K562 (cell line): ENCODE measurements around the gene SH3TC2. TPM values are rescaled to one million over a fixed set of nuclear protein-coding genes. Genes with fewer than 3 reads are reported as not detected.

Experiments used
- ATAC-seq: fragments of 200-7000 bp; cut with Tn5 transposase; 3 replicates; pipeline ENCODE4 v1.9.1; 2020; ENCODE audit warnings: moderate library complexity
- BruUV-seq: library from RNA; stranded (reverse); fragments of 400-500 nt; replicated peaks from 2 replicates; lab custom pipeline; 2021; lab: Mats Ljungman, UMichigan
- CTCF ChIA-PET: fragments of 300-600 bp; formaldehyde crosslinking; extraction: SDS; loops from one replicate; lab custom pipeline; 2021; ENCODE audit warnings: low intra/inter-chr PET ratio; lab: Yijun Ruan, JAX
- POLR2A ChIA-PET: fragments of 300-600, 350-650 bp; sonication (Branson Sonifier 250); formaldehyde crosslinking; extraction: SDS; loops from one replicate; lab custom pipeline; 2021; ENCODE audit warnings: antibody characterized with exemption, inconsistent platforms; lab: Yijun Ruan, JAX
- DNase-seq, 4 experiments: peaks; one replicate each; pipeline versions ENCODE4 v3.0.0 to v3.0.0-alpha.2; 2011 to 2018; ENCODE audit warnings: low spot score in 3 of 4, mixed read lengths in 3 of 4; ENCODE audit errors: extremely low read depth in 1 of 4
- FAIRE-seq: peaks from 2 replicates; lab custom pipeline; 2011; peaks lifted over from hg19 to GRCh38; lab: Jason Lieb, UNC
- H2AFZ ChIP-seq: 2 replicates; pipeline ENCODE4 v1.6.0; 2011; ENCODE audit warnings: low read depth, low read length, control low read depth, inconsistent platforms
- H3K27ac ChIP-seq: fragments of 200-600 bp; 3 replicates; pipeline ENCODE4 v1.8.0; 2011; ENCODE audit warnings: low read depth, mild to moderate bottlenecking, control low read depth, inconsistent platforms, low read length, moderate library complexity, mixed read lengths; ENCODE audit errors: extremely low read depth
- H3K27me3 ChIP-seq, 2 experiments: fragments of 300-600 bp in 1 of 2; 2 replicates in 1 of 2; 3 replicates in 1 of 2; pipeline versions ENCODE4 v1.6.0 to v1.8.0; 2011; ENCODE audit warnings: inconsistent platforms in 2 of 2, low read length in 2 of 2, mild to moderate bottlenecking in 1 of 2, mixed read lengths in 1 of 2, moderate library complexity in 1 of 2; ENCODE audit not compliant: control insufficient read depth in 2 of 2, insufficient read depth in 2 of 2
- H3K36me3 ChIP-seq: fragments of 300-600 bp; 3 replicates; pipeline ENCODE4 v1.8.0; 2011; ENCODE audit warnings: mild to moderate bottlenecking, low read length, inconsistent platforms; ENCODE audit not compliant: control insufficient read depth, insufficient read depth
- H3K4me1 ChIP-seq, 2 experiments: fragments of 200-600 bp in 1 of 2; replicated peaks in 1 of 2; 2 replicates in 1 of 2; 3 replicates in 1 of 2; pipeline versions ENCODE4 v1.5.1 to v1.8.0; 2011; ENCODE audit warnings: inconsistent platforms in 2 of 2, low read length in 2 of 2, mild to moderate bottlenecking in 1 of 2, mixed read lengths in 1 of 2, moderate library complexity in 1 of 2; ENCODE audit not compliant: control insufficient read depth in 2 of 2, insufficient read depth in 2 of 2
- H3K4me2 ChIP-seq: 2 replicates; pipeline ENCODE4 v1.6.1; 2011; ENCODE audit warnings: low read length, control low read depth, inconsistent platforms, mixed read lengths; ENCODE audit not compliant: insufficient read depth
- H3K4me3 ChIP-seq: fragments of 200-600 bp; sonication (generic), shearing (Covaris generic); 2 replicates; pipeline ENCODE4 v1.5.1; 2016; ENCODE audit warnings: control low read depth, inconsistent platforms
- H3K79me2 ChIP-seq: fragments of 200-600 bp; 3 replicates; pipeline ENCODE4 v1.8.0; 2011; ENCODE audit warnings: low read length, inconsistent platforms; ENCODE audit not compliant: control insufficient read depth, insufficient read depth
- H3K9ac ChIP-seq, 2 experiments: 2 replicates each; pipeline versions ENCODE4 v1.6.0 to v1.6.1; 2011; ENCODE audit warnings: low read depth in 2 of 2, low read length in 2 of 2, control low read depth in 1 of 2, inconsistent platforms in 1 of 2, mild to moderate bottlenecking in 1 of 2, mixed read lengths in 1 of 2; ENCODE audit not compliant: insufficient read depth in 1 of 2
- H3K9me1 ChIP-seq: one replicate; pipeline ENCODE4 v1.6.0; 2011; ENCODE audit warnings: inconsistent platforms, mild to moderate bottlenecking, low read length, moderate library complexity; ENCODE audit not compliant: control insufficient read depth, insufficient read depth
- H3K9me3 ChIP-seq: replicated peaks from 2 replicates; pipeline ENCODE4 v1.5.1; 2011; ENCODE audit warnings: low read depth, low read length, inconsistent platforms; ENCODE audit not compliant: control insufficient read depth, insufficient read depth
- H4K20me1 ChIP-seq: replicated peaks from 2 replicates; pipeline ENCODE4 v1.6.1; 2011; ENCODE audit warnings: low read length, inconsistent platforms, mixed read lengths; ENCODE audit not compliant: control insufficient read depth, insufficient read depth
- LARP7 ChIP-seq: fragments of 450-650 bp; IDR thresholded peaks from 2 replicates; pipeline ENCODE4 v1.6.1; 2016
- XRCC4 ChIP-seq: IDR thresholded peaks from one replicate; pipeline ENCODE4 v1.6.1; 2011; ENCODE audit not compliant: insufficient read depth, insufficient read length; ENCODE audit errors: extremely low read depth
- ZBTB2 ChIP-seq: fragments of 450-650 bp; IDR thresholded peaks from 2 replicates; pipeline ENCODE4 v1.6.1; 2016; ENCODE audit warnings: antibody characterized with exemption
- ZNF212 ChIP-seq: fragments of 450-650 bp; formaldehyde crosslinking; IDR thresholded peaks from 2 replicates; pipeline ENCODE4 v1.4.0; 2020; ENCODE audit warnings: mild to moderate bottlenecking
- ZNF3 ChIP-seq: fragments of 250-450 bp; sonication (Bioruptor Pico); IDR thresholded peaks from 2 replicates; pipeline ENCODE4 v1.5.0; 2021; ENCODE audit warnings: mild to moderate bottlenecking, moderate library complexity
- ZNF347 ChIP-seq: fragments of 450-650 bp; formaldehyde crosslinking; IDR thresholded peaks from 2 replicates; pipeline ENCODE4 v1.4.0; 2020; ENCODE audit warnings: low read depth, mild to moderate bottlenecking, moderate library complexity
- WGBS: fragments of 100-300 bp; shearing (Covaris generic); methylation state at CpG from one replicate; pipeline ENCODE4 v1.1.6; 2016; ENCODE audit warnings: low coverage, mixed read lengths; ENCODE audit not compliant: insufficient coverage; ENCODE audit errors: missing lambda C conversion rate; 5-methylcytosine and 5-hydroxymethylcytosine counted together
- in situ Hi-C: fragments of 300-500 bp; cut with MboI; formaldehyde crosslinking; loops from 4 replicates; pipeline ENCODE4 v1.15.0; 2018; ENCODE audit warnings: inconsistent platforms, mixed read lengths
- intact Hi-C: fragments of 100-400 bp; cut with micrococcal nuclease; formaldehyde crosslinking; loops from 2 replicates; pipeline ENCODE4 v1.14.2; 2022
- polyA plus RNA-seq, 8 experiments: library from polyadenylated mRNA; depleted of rRNA in 4 of 8; stranded (reverse) in 5 of 8; unstranded in 3 of 8; fragments of >200 nt; fragmentation: Nextera tagmentation in 2 of 8; fragmentation: Illumina TruSeq in 1 of 8; extraction: Ambion mirVana in 2 of 8; extraction: Trizol in 1 of 8; gene quantifications; 2 replicates each; pipeline versions ENCODE4 v1.2.1 to v1.2.3, GENCODE V29; 2011 to 2014; ENCODE audit warnings: inconsistent platforms in 1 of 8, missing spikeins in 1 of 8
- total RNA-seq, 7 experiments: library from RNA; depleted of rRNA in 6 of 7; stranded (reverse); fragments of >200 nt in 6 of 7; fragmentation: Illumina TruSeq in 2 of 7; extraction: Trizol in 2 of 7; gene quantifications; 2 replicates each; pipeline versions ENCODE4 v1.2.1 to v1.2.3, GENCODE V29; 2011 to 2021; ENCODE audit warnings: low replicate concordance in 1 of 7
- TF ChIP-seq, protein P1 (sequence below): fragments of 450-650 bp; IDR thresholded peaks from 2 replicates; pipeline ENCODE4 v1.6.1; 2016; ENCODE audit warnings: mild to moderate bottlenecking, moderate library complexity

The SH3TC2 gene
- total and polyA plus RNA-seq, 9 of the 15 experiments (the other 6 are each of a cell fraction or from before 2014, with no cell fraction given): 0.03 to 0.80 (median 0.55) TPM; not detected in 1

DNA sequence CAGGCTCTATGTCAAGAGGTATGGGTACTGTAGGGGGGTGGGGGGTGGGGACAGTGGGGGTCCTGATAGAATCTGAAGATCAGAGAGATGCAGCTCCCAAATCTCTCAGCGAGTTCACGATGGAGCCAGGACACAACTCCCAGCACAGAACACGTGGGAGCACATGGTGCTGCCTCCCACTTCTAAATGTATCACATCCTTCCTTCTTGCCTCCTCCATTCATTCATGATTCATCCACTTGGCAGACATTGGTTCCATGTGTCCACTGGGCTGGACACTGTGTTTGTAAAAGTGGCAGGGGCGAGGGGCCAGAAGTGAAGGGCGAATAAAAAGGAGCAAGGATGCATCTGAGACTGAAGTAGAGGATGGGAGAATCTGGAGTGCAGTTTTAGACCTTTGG lies 33.9 kb downstream of the SH3TC2 start:
- intact Hi-C loops: no loop called here
- no peaks in the 10 kb centered on the region for H3K9me1 ChIP-seq
- 0% methylated on average over 5 of the region's 5 CpGs for WGBS
- H3K36me3 ChIP-seq: no peaks in the 10 kb centered on the region
- no peak overlapping the region for H3K9ac ChIP-seq
- ATAC-seq (no peak), FAIRE-seq (no peak), DNase-seq (no peak)
- H4K20me1 ChIP-seq: no peaks in the 10 kb centered on the region
- H2AFZ ChIP-seq: no peak overlapping the region
- POLR2A ChIA-PET: no interaction called here
- no peaks in the 10 kb centered on the region for H3K9me3 ChIP-seq
- H3K27ac ChIP-seq: no peak overlapping the region
- in situ Hi-C loops: loop anchor here (25.0 kb wide), 2 partner anchors 592 to 842 kb away; no protein-coding TSS in a partner anchor
- H3K79me2 ChIP-seq: no peaks in the 10 kb centered on the region
- H3K4me3 ChIP-seq: no peak overlapping the region
- no peak overlapping the region for H3K4me2 ChIP-seq
- BruUV-seq: no TSS peak
- CTCF ChIA-PET: no interaction called here
- no peaks in the 10 kb centered on the region for H3K4me1 ChIP-seq
- H3K27me3 ChIP-seq: peaks cover 0 to 14% of the 10 kb centered on the region in 2 experiments; a peak in 2 of 5 replicates
- TF ChIP-seq, protein P1, sequence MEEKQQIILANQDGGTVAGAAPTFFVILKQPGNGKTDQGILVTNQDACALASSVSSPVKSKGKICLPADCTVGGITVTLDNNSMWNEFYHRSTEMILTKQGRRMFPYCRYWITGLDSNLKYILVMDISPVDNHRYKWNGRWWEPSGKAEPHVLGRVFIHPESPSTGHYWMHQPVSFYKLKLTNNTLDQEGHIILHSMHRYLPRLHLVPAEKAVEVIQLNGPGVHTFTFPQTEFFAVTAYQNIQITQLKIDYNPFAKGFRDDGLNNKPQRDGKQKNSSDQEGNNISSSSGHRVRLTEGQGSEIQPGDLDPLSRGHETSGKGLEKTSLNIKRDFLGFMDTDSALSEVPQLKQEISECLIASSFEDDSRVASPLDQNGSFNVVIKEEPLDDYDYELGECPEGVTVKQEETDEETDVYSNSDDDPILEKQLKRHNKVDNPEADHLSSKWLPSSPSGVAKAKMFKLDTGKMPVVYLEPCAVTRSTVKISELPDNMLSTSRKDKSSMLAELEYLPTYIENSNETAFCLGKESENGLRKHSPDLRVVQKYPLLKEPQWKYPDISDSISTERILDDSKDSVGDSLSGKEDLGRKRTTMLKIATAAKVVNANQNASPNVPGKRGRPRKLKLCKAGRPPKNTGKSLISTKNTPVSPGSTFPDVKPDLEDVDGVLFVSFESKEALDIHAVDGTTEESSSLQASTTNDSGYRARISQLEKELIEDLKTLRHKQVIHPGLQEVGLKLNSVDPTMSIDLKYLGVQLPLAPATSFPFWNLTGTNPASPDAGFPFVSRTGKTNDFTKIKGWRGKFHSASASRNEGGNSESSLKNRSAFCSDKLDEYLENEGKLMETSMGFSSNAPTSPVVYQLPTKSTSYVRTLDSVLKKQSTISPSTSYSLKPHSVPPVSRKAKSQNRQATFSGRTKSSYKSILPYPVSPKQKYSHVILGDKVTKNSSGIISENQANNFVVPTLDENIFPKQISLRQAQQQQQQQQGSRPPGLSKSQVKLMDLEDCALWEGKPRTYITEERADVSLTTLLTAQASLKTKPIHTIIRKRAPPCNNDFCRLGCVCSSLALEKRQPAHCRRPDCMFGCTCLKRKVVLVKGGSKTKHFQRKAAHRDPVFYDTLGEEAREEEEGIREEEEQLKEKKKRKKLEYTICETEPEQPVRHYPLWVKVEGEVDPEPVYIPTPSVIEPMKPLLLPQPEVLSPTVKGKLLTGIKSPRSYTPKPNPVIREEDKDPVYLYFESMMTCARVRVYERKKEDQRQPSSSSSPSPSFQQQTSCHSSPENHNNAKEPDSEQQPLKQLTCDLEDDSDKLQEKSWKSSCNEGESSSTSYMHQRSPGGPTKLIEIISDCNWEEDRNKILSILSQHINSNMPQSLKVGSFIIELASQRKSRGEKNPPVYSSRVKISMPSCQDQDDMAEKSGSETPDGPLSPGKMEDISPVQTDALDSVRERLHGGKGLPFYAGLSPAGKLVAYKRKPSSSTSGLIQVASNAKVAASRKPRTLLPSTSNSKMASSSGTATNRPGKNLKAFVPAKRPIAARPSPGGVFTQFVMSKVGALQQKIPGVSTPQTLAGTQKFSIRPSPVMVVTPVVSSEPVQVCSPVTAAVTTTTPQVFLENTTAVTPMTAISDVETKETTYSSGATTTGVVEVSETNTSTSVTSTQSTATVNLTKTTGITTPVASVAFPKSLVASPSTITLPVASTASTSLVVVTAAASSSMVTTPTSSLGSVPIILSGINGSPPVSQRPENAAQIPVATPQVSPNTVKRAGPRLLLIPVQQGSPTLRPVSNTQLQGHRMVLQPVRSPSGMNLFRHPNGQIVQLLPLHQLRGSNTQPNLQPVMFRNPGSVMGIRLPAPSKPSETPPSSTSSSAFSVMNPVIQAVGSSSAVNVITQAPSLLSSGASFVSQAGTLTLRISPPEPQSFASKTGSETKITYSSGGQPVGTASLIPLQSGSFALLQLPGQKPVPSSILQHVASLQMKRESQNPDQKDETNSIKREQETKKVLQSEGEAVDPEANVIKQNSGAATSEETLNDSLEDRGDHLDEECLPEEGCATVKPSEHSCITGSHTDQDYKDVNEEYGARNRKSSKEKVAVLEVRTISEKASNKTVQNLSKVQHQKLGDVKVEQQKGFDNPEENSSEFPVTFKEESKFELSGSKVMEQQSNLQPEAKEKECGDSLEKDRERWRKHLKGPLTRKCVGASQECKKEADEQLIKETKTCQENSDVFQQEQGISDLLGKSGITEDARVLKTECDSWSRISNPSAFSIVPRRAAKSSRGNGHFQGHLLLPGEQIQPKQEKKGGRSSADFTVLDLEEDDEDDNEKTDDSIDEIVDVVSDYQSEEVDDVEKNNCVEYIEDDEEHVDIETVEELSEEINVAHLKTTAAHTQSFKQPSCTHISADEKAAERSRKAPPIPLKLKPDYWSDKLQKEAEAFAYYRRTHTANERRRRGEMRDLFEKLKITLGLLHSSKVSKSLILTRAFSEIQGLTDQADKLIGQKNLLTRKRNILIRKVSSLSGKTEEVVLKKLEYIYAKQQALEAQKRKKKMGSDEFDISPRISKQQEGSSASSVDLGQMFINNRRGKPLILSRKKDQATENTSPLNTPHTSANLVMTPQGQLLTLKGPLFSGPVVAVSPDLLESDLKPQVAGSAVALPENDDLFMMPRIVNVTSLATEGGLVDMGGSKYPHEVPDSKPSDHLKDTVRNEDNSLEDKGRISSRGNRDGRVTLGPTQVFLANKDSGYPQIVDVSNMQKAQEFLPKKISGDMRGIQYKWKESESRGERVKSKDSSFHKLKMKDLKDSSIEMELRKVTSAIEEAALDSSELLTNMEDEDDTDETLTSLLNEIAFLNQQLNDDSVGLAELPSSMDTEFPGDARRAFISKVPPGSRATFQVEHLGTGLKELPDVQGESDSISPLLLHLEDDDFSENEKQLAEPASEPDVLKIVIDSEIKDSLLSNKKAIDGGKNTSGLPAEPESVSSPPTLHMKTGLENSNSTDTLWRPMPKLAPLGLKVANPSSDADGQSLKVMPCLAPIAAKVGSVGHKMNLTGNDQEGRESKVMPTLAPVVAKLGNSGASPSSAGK: no peak
- TF ChIP-seq ZBTB2 (no peak), XRCC4 (no peak), ZNF212 (no peak), ZNF347 (no peak), LARP7 (no peak), ZNF3 (CRISPR knock-in tag) (no peak)
